HPDE6-E6E7 (cell line): Measurements from ENCODE around the gene ACOT7.
"Not testable (repeated sequence)": the region's sequence is repeated elsewhere in the genome, so short reads cannot be mapped to it uniquely, and the experiment has no call there.

Experiments used
- DNase-seq: peaks from one replicate; pipeline ENCODE4 v3.0.0; 2011; ENCODE audit warnings: missing footprints; ENCODE audit errors: extremely low spot score

Gene ACOT7

GRCh38 chr1:6310116-6310848, 83.3 kb downstream of the ACOT7 start:
- DNase-seq = no peak

GRCh38 chr1:6309564-6309963, 84.0 kb downstream of the ACOT7 start:
- no peak for DNase-seq

DNA sequence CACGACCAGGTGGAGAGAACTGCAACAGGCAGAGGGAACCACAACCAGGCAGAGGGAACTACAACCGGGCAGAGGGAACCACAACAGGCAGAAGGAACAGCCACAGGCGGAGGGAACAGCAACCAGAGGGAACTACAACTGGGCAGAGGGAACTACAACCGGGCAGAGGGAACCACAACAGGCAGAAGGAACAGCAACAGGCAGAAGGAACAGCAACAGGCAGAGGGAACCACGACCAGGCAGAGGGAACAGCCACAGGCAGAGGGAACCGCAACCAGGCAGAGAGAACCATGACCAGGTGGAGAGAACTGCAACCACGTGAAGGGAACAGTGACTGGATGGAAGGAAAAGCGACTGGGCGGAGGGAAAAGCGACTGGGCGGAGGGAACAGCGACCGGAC, 85.1 kb downstream of the ACOT7 start:
- no peak for DNase-seq

DNA sequence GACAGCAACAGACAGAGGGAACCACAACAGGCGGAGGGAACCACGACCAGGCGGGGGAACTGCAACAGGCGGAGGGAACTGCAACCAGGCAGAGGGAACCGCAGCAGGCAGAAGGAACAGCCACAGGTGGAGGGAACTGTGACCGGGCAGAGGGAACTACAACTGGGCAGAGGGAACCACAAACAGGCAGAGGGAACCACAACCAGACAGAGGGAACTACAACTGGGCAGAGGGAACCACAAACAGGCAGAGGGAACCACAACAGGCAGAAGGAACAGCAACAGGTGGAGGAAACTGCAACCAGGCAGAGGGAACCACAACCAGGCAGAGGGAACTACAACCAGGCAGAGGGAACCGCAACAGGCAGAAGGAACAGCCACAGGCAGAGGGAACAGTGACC, 85.9 kb downstream of the ACOT7 start:
- DNase-seq = not testable (repeated sequence)

GRCh38 chr1:6307099-6307498, 86.5 kb downstream of the ACOT7 start:
- DNase-seq = no peak

GRCh38 chr1:6303397-6304012, 90.1 kb downstream of the ACOT7 start:
- DNase-seq = no peak

DNA sequence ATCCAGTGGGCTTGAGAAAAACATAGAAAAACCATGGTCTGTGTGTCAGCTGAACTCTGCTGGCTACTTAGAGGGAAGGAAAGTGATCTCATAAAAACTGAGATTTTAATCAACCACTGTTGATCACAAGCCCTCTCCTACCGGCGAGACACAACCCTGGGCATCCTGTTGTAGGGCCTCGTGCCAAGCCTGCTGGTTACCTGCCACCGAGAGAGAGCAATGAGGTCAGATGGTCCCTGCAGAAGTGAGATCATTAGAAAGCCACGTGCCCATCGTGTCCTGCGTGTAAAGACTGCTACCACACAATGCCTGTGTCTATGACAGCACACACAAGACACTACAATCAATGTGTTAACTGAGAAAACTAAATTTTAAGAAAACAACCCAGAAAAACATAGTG, 91.0 kb downstream of the ACOT7 start:
- no peak for DNase-seq

GRCh38 chr1:6301526-6301925, 92.0 kb downstream of the ACOT7 start:
- peak; percentile 92 for DNase-seq

- no peak for DNase-seq
Observed at GRCh38 chr1:6300342-6301048, 93.1 kb downstream of the ACOT7 start.

- no peak for DNase-seq
Observed at GRCh38 chr1:6299557-6300165, 93.9 kb downstream of the ACOT7 start.

DNA sequence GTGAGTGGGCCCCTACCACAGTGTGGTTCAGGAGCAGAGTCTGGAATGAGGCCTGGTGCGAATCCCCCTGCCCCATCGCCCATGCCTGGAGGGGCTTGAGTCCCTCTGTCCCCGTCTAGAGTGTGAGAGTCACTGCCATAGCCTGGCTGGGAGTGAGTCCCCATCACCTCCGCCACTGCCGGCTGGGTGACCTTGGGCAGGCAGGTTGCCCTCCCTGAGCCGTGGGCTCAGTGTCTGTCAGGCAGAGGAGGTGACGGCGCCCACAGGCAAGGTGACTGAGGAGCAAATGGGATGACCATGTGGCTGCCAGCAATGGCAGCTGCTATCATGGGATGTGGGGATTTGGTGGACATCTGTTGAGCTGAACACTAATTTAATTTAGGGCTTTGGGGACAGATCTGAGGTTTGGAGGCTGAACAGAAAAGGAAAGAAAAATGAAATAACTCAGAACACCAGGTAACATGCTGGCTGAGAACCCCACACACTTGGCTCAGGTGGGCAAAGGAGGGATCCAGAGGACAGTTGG, 94.6 kb downstream of the ACOT7 start:
- no peak for DNase-seq

DNA sequence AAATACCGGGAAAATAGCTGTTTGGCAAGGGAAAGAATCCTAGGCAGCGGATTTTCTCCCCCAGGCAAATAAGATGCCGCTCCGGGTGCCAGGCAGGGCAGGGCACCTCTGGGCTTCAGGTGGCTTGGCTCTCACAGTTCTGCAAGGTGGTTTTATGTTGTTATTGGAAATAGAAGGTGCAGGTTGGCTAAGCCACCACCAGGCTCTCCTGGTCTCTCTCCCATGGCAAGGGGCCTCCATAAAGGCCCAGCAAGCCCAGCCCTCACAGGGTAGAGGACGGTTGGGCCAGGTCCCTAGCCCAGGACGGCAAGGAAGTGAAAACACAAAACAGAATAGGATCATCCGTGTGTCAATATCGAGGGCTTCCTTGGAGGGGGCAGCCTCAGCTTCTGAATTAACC, 95.0 kb downstream of the ACOT7 start:
- no peak for DNase-seq

DNA sequence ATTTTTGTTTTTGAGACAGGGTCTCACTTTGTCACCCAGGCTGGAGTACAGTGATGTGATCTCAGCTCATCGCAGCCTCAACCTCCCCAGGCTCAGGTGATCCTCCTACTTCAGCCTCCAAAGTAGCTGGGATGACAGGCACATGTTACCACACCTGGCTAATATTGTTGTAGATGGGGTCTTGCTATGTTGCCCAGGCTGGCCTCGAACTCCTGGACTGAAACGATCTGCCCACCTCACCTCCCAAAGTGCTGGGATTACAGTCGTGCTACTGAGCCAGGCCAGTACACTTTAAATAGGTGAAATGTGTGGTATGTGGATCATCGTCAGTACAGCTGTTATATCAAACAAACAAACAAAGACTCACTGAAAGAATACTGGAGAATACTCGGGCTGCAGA, 97.7 kb downstream of the ACOT7 start:
- DNase-seq = no peak

DNA sequence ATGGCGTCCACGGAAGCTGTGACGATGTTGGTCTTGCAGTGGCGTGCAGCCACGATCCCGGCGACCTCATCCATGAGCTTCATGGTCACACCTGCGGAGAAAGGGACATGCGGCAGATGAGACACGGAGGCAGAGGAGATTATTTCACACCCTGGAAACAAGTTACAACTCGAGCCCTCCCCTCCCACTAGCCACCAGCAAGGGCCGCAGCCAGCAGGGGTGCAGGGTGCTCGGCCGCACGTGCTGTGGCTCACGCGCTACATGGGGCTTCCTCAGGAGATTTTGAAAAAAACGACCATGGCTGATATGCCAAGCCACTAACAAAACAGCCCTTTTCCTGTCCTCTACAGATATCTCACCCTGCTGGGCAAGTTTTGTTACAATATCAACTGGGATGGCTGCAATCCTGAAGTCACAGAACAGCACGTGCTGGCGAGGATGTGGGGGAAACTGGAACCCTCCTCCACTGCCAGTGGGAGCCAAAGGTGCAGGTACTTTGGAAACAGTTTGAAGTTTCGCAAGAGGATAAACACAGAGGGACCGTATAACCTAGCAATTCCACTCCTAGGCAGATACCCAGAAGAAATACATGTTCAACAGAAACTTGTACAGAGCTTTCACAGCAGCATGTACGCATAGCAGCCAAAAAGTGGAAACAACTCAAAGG, 98.5 kb downstream of the ACOT7 start:
- DNase-seq = peak; percentile 38

- peak; percentile 49 for DNase-seq
Observed at GRCh38 chr1:6294080-6294889, 99.3 kb downstream of the ACOT7 start.

GRCh38 chr1:6292102-6292501, 101.5 kb downstream of the ACOT7 start:
- DNase-seq = no peak

- no peak for DNase-seq
Observed at GRCh38 chr1:6288665-6289064, 104.9 kb downstream of the ACOT7 start.

DNA sequence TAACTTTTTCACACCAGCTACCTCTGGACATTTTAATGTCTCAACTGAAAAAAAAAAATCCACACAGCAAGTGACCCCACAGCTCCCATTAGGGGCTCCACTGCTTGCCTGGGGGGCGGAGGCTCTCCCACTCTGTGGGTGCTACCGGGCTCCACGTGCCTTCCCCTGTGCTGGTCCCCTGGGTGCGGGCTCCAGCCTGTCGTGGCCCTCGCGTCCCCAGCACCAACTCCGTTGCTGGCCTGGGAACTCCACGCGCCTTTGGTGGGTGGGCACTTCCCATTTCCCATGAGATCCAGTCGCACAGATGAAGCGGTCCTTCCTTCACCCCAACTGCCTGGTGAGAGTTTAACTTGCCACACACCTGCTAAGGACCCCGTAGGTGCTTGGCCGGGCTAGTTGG, 105.5 kb downstream of the ACOT7 start:
- no peak for DNase-seq

- no peak for DNase-seq
Observed at GRCh38 chr1:6287431-6287886, 106.1 kb downstream of the ACOT7 start.

- no peak for DNase-seq
Observed at GRCh38 chr1:6287029-6287428, 106.5 kb downstream of the ACOT7 start.

- no peak for DNase-seq
Observed at GRCh38 chr1:6286266-6286665, 107.3 kb downstream of the ACOT7 start.
